ENCODE results near the gene SRP54. TPM values are rescaled to one million over a fixed set of nuclear protein-coding genes. Genes with fewer than 3 reads are reported as not detected.

SRP54 gene
- total RNA-seq, 1 donor from 2014 or later = 105 TPM

- H3K4me2 ChIP-seq = no peak overlapping the region
- H3K27ac Mint-ChIP-seq = no peak overlapping the region
These were observed 11.0 kb upstream of the SRP54 start for GRCh38 chr14:34971801-34972200.

DNA sequence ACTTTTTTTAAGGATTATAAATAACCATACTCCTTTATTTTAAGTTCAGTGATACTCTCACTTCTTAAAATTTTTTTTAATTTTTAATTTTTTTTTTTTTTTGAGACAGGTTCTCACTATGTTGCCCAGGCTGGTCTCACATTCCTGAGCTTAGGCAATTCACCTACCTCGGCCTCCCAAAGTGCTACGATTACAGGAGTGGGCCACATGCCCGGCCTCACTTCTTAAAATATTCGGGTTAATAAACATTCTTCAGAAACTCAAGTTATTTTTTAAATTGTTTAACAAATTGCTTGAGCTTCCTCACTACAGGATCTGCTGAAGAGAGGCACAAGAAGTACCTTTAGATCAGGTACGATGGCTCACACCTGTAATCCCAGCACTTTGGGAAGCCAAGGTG, 4.3 kb upstream of the SRP54 start:
- Histone ChIP-seq H3K9ac (no peak overlapping the region), H3K4me1 (no peaks in the 10 kb centered on the region), H3K36me3 (no peaks in the 10 kb centered on the region), H3K4me3 (no peak overlapping the region), H3K27me3 (no peaks in the 10 kb centered on the region), H4K20me1 (ENCODE audit: low read depth) (peaks cover 6% of the 10 kb centered on the region), H3K27ac (no peak overlapping the region), H2AFZ (replicated peaks) (no peak overlapping the region), H3F3A (ENCODE audit: low read depth) (peaks cover 22% of the 10 kb centered on the region), H3K4me2 (no peak overlapping the region), H3K9me3 (ENCODE audit: low read depth) (no peaks in the 10 kb centered on the region), H3K79me2 (ENCODE audit: low read depth) (peaks cover 45% of the 10 kb centered on the region)
- H3K36me3 Mint-ChIP-seq = no peaks in the 10 kb centered on the region
- no peaks in the 10 kb centered on the region for H3K9me3 Mint-ChIP-seq
- H3K4me3 Mint-ChIP-seq = no peak overlapping the region
- TF ChIP-seq EZH2 (IDR thresholded peaks at IDR 0.05) (no peak), EZH2phosphoT487 (IDR thresholded peaks at IDR 0.05) (no peak)
- TF ChIP-seq, protein P1, sequence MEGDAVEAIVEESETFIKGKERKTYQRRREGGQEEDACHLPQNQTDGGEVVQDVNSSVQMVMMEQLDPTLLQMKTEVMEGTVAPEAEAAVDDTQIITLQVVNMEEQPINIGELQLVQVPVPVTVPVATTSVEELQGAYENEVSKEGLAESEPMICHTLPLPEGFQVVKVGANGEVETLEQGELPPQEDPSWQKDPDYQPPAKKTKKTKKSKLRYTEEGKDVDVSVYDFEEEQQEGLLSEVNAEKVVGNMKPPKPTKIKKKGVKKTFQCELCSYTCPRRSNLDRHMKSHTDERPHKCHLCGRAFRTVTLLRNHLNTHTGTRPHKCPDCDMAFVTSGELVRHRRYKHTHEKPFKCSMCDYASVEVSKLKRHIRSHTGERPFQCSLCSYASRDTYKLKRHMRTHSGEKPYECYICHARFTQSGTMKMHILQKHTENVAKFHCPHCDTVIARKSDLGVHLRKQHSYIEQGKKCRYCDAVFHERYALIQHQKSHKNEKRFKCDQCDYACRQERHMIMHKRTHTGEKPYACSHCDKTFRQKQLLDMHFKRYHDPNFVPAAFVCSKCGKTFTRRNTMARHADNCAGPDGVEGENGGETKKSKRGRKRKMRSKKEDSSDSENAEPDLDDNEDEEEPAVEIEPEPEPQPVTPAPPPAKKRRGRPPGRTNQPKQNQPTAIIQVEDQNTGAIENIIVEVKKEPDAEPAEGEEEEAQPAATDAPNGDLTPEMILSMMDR (IDR thresholded peaks at IDR 0.05) = no peak
- H3K4me1 Mint-ChIP-seq = peaks cover 6% of the 10 kb centered on the region
- H3K27ac Mint-ChIP-seq = no peak overlapping the region
- no peaks in the 10 kb centered on the region for H3K27me3 Mint-ChIP-seq (ENCODE audit: insufficient read depth, low read depth)
- DNase-seq (ENCODE audit: low spot score) = no peak

More at GRCh38 chr14:34971801-34972200, 11.0 kb upstream of the SRP54 start:
- Mint-ChIP-seq H3K4me1 (no peaks in the 10 kb centered on the region), H3K36me3 (peaks cover 5% of the 10 kb centered on the region), H3K4me3 (no peak overlapping the region), H3K9me3 (no peaks in the 10 kb centered on the region), H3K27me3 (ENCODE audit: insufficient read depth, low read depth) (no peaks in the 10 kb centered on the region)
- DNase-seq (ENCODE audit: low spot score) = no peak
- Histone ChIP-seq H3K79me2 (ENCODE audit: low read depth) (peaks cover 10% of the 10 kb centered on the region), H4K20me1 (ENCODE audit: low read depth) (no peaks in the 10 kb centered on the region), H3K9me3 (ENCODE audit: low read depth) (no peaks in the 10 kb centered on the region), H3F3A (ENCODE audit: low read depth) (no peaks in the 10 kb centered on the region), H3K27me3 (no peaks in the 10 kb centered on the region), H3K4me1 (no peaks in the 10 kb centered on the region), H3K4me3 (no peak overlapping the region), H3K9ac (no peak overlapping the region), H3K27ac (no peak overlapping the region), H2AFZ (replicated peaks) (no peak overlapping the region), H3K36me3 (no peaks in the 10 kb centered on the region)
- TF ChIP-seq EZH2 (IDR thresholded peaks at IDR 0.05) (no peak), EZH2phosphoT487 (IDR thresholded peaks at IDR 0.05) (no peak)
- TF ChIP-seq, protein P1 (IDR thresholded peaks at IDR 0.05) = no peak

DNA sequence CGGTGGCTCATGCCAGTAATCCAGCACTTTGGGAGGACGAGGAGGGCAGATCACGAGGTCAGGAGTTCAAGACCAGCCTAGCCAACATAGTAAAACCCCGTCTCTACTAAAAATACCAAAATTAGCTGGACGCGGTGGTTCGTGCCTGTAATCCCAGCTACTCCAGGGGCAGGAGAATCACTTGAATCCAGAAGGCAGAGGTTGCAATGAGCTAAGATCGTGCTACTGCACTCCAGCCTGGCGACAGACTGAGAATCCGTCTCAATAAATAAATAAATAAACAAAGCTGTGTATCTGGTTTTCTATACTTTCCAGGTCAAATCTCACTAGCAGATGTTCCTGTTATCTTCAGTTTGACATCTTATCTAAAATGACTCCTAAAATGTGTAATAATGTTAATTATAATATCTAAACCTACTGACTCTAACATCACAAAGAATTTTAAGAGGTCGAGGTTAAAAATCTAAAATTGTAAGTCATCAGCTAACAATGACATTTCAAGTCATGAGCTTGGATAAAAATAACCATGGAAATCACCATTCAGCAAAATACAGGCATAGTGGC, 2.4 kb upstream of the SRP54 start:
- Mint-ChIP-seq H3K4me1 (peaks cover 13% of the 10 kb centered on the region), H3K4me3 (no peak overlapping the region), H3K27ac (no peak overlapping the region), H3K27me3 (ENCODE audit: insufficient read depth, low read depth) (peaks cover 2% of the 10 kb centered on the region), H3K9me3 (no peaks in the 10 kb centered on the region), H3K36me3 (peaks cover 3% of the 10 kb centered on the region)
- TF ChIP-seq EZH2phosphoT487 (IDR thresholded peaks at IDR 0.05) (no peak), EZH2 (IDR thresholded peaks at IDR 0.05) (no peak)
- TF ChIP-seq, protein P1 (IDR thresholded peaks at IDR 0.05) = no peak
- Histone ChIP-seq H3K4me2 (peak overlapping the region; percentile 88), H3K9ac (no peak overlapping the region), H3K27me3 (no peaks in the 10 kb centered on the region), H3K4me3 (peak overlapping the region; percentile 62), H3K36me3 (no peaks in the 10 kb centered on the region), H3K9me3 (ENCODE audit: low read depth) (no peaks in the 10 kb centered on the region), H3F3A (ENCODE audit: low read depth) (peaks cover 22% of the 10 kb centered on the region), H3K4me1 (no peaks in the 10 kb centered on the region), H3K27ac (no peak overlapping the region), H2AFZ (replicated peaks) (no peak overlapping the region), H4K20me1 (ENCODE audit: low read depth) (peaks cover 22% of the 10 kb centered on the region), H3K79me2 (ENCODE audit: low read depth) (peaks cover 60% of the 10 kb centered on the region)
- no peak for DNase-seq (ENCODE audit: low spot score)

All from neural progenitor cell (in vitro differentiated cells).